Left kidney (tissue), 2 donors: Measurements from ENCODE around the gene HNF1A. TPM values are rescaled to one million over a fixed set of nuclear protein-coding genes. Genes with fewer than 3 reads are reported as not detected.

Experiments used
- DNase-seq: peaks from one replicate; pipeline ENCODE4 v3.0.0-alpha.2; 2013
- polyA plus RNA-seq: library from polyadenylated mRNA; unstranded; fragments of 120-200 nt; gene quantifications from one replicate; pipeline ENCODE4 v1.2.1, GENCODE V29; 2013; ENCODE audit not compliant: insufficient read length

Gene HNF1A
- polyA plus RNA-seq, 1 donor, result 14.5 TPM

GRCh38 chr12:120959111-120959878 lies 19.0 kb upstream of the HNF1A start:
- DNase-seq, result no peak

- no peak for DNase-seq
Measured at GRCh38 chr12:120960657-120961056, 17.7 kb upstream of the HNF1A start.

DNA sequence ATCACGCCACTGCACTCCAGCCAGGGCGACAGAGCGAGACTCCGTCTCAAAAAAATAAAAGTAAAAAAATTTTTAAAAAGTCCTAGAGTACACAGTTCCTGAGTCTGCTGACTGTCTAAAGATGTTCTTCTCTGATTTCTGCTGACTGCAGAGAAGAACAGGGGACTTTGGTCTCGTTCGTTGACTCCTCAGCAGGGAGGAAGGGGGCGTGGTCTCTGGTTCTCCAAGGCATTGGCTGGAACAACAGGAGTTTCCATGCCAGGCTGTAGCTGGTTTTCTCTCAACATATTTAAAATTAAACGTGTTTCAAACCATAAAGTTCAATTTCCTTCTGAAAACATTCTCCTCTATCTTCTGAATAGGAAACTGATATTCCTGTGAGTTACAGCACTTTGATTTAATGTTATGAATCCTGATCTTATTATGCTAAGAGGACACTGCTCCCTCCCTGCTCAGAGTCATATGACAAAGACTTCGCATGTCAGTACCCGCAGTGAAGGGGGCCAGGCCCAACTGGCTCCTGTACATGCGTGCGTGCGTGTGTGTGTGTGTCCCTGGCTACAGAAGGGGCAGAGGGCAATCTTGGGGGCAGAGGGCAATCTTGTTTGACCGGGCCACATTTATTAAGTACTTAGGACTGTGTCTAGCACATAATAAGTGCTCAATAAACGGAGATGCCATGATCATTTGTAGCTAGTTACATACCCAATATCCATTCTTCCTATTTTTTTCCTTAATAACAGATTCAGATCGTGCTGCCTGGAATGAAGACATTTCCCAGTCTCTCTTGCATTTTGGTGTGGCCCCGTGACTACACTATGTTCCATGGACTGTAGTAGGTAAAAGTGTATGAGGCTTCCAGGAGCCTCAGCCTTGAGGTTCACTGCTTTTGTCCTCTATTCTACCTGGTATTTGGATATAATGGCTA lies 16.5 kb upstream of the HNF1A start:
- no peak for DNase-seq

GRCh38 chr12:120962532-120963020 lies 15.8 kb upstream of the HNF1A start:
- DNase-seq, result no peak

DNA sequence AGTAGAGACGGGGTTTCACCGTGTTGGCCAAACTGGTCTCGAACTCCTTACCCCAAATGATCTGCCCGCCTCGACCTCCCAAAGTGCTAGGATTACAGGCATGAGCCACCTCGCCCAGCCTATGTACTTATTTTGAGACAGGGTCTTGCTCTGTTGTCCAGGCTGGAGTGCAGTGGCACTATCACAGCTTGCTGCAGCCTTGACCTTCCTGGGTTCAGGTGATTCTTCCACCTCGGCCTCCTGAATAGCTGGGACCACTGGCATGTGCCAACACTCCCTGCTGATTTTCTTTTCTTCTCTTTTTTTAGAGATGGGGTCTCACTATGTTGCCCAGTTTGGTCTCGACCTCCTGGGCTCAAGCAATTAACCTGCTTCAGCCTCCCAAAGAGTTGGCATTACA lies 14.0 kb upstream of the HNF1A start:
- no peak for DNase-seq

- DNase-seq, result no peak
Measured at GRCh38 chr12:120965534-120966091, 12.7 kb upstream of the HNF1A start.

- no peak for DNase-seq
Measured at GRCh38 chr12:120970310-120970709, 8.0 kb upstream of the HNF1A start.

GRCh38 chr12:120971299-120972180 lies 6.8 kb upstream of the HNF1A start:
- DNase-seq, result peak; percentile 49

DNA sequence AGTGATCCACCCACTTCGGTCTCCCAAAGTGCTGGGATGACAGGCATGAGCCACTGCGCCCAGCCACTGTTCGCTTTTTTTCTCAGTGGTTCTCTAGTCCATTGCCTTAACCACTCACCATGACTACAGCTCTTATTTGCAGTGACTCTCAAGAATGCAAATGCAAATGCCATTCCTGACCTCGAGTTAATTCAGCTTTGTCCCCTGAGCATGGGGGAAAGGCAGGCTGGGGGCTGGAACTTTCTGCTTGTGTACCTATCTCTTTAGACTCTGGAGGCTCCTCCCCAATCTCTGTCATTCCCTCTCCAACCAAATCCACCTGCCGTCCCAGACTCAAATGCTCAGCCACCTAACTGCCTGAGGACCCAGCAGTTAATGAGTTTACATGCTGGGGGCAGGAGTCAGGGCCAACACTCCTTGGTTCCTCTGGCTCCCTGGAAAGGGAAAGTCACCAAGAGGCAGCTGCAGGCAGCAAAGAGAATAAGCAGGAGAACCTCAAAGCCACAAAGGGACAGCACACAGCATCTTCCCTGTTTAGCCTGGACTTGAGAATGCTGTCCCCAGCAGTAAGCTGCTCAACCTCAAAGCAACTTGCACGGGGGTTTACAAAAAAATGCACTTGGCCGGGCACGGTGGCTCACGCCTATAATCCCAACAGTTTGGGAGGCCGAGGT lies 5.3 kb upstream of the HNF1A start:
- peak; percentile 80 for DNase-seq

DNA sequence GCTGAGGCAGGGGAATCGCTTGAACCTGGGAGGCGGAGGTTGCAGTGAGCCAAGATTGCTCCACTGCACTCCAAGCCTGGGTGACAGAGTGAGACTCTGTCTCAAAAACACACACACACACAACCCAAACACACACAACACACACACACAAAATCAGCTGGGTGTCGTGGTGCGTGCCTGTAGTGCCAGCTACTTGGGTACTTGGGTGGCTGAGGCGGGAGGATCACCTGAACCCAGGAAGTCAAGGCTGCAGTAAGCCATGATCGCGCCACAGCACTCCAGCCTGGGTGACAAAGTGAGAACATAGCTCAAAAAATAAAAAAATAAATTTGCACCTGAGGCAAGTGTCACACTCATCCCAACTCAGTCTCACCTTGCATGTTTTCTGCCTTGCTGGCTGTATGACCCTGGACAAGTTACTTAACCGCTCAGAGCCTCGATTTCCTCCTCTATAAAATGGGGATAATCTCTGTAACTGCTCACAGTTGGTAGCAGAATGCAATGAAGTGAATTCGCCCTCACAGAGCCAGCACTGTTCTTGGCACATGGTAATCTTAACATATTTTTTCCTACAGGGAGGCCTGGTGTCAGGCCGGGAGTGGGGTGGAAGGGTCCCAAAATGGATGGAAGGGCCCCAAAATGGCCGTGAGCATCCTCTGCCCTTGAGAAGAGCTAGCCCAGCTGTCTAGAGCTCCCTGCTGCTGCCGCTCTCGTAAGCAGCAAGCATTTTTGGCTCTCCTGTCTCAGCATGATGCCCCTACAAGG lies 630 bp upstream of the HNF1A start:
- no peak for DNase-seq

GRCh38 chr12:120979220-120979861 lies 998 bp downstream of the HNF1A start:
- DNase-seq, result no peak

GRCh38 chr12:120979862-120980696 lies 1.7 kb downstream of the HNF1A start:
- DNase-seq, result no peak

DNA sequence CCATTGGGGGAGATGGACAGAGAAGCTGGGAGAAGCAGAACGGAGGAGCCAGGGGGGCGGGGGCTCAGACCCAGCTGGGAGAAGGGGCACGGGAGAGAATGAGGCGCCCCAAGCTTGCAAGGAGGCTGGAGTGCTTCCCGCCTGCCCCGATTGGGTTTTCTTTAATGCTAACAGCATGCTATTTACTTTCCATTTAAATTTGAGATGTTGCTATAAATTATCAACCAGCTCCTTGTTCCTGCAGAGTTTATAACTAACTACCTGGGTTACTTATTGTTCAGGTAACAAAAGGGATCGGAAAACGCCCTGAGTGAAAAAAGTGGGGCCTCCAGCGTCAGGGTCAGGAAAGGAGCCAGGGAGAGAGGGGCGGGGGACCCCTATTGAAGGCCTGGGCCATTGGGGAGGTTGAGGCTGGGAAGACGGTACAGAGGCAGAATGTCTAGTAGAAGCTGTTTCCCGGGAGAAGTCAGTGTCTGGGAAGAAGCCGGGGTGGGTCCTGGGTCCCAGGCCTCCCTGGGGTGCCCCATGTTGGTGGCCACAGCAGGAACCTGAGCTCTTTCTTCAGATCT lies 2.5 kb downstream of the HNF1A start:
- no peak for DNase-seq

- no peak for DNase-seq
Measured at GRCh38 chr12:120981407-120981941, 3.1 kb downstream of the HNF1A start.

DNA sequence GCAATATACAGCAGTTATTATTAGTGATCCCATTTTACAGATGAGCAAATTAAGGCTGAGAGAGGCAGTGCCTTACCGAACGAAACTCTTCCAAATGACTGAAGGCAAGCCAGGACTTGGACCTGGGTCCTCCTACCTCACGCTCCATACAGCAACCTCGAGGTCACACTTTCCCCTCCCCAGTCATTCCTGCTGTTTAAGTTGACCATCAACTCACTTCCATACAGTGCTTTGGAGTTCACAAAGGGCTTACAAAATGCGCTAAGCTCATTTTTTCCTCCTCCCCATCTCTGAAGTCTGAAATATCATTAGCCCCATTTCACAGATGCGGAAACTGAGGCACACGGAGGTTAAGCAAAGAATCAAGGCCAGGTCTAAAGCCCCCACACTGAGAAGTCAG lies 4.3 kb downstream of the HNF1A start:
- no peak for DNase-seq

DNA sequence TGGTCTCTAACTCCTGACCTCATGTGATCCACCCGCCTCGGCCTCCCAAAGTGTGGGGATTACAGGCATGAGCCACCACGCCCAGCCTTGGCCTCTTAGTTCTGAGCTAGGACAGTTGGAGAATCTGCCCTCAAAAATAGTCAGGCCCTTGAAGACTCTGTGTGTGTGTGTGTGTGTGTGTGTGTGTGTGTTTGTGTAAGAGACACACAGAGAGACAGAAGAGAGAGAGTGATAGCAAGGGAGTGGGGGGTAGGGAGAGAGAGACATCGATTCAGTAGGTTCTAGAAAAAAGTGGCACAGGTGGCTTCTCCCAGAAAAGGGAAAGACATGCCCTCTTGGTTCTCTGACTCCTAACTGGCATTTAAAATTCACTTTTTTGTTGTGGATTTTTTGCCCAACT lies 5.4 kb downstream of the HNF1A start:
- no peak for DNase-seq

GRCh38 chr12:120984351-120984898 lies 6.1 kb downstream of the HNF1A start:
- DNase-seq, result no peak

DNA sequence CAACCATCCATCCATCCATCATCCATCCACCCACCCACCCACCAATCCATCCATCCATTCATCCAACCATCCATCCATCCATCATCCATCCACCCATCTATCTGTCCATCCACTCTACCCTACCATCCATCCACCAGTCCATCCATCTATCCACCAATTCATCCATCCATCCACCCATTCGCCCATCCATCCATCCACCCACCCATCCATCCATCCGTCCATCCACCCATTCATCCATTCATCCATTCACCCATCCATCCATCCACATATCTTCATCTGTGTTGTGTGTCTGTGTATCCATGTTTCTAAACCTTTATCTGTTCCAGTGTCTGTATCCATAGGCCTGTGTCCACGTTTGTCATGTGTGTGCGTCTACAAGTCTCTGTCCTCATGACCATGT lies 9.9 kb downstream of the HNF1A start:
- DNase-seq, result no peak
